Pancreas (tissue), 10 donors: ENCODE measurements around the gene PLAU. TPM values are rescaled to one million over a fixed set of nuclear protein-coding genes. Genes with fewer than 3 reads are reported as not detected.

ENCODE experiments used
- ATAC-seq, 4 donors: fragments of 200-7000 bp; cut with Tn5 transposase; one replicate each; pipeline versions ENCODE4 v1.8.0 to v1.9.1; 2020; ENCODE audit warnings: mild to moderate bottlenecking in 4 of 4, moderate library complexity in 4 of 4
- DNase-seq, 6 donors: peaks; one replicate each; pipeline ENCODE4 v3.0.0-alpha.2; 2020
- FAIRE-seq: peaks from 2 replicates; lab custom pipeline; 2012; peaks lifted over from hg19 to GRCh38; lab: Jason Lieb, UNC
- H3K27ac ChIP-seq, 4 donors: fragments of 200-600 bp; sonication (generic); 1 replicate in 3 of 4; 2 replicates in 1 of 4; pipeline versions ENCODE4 v1.5.0 to v1.8.0; 2020
- H3K27me3 ChIP-seq, 4 donors: fragments of 200-600 bp; one replicate each; pipeline ENCODE4 v1.8.0; 2021
- H3K36me3 ChIP-seq, 3 donors: fragments of 200-600 bp; sonication (generic) in 1 of 3; one replicate each; pipeline versions ENCODE4 v1.5.0 to v1.8.0; 2020 to 2021
- H3K4me1 ChIP-seq, 3 donors: fragments of 200-600 bp; one replicate each; pipeline ENCODE4 v1.8.0; 2021
- H3K4me3 ChIP-seq, 4 donors: fragments of 200-600 bp; sonication (generic) in 2 of 4; one replicate each; pipeline versions ENCODE4 v1.5.0 to v1.8.0; 2020 to 2021
- H3K9me3 ChIP-seq, 4 donors: fragments of 200-600 bp; one replicate each; pipeline ENCODE4 v1.8.0; 2021
- WGBS, 2 donors: extraction: QIAGEN DNeasy Blood & Tissue Kit; methylation state at CpG; one replicate each; pipeline ENCODE4 v1.1.7; 2013; 5-methylcytosine and 5-hydroxymethylcytosine counted together
- intact Hi-C, 3 donors: fragments of 100-400 bp; cut with DNase I; formaldehyde crosslinking; loops; one replicate each; pipeline versions ENCODE4 v1.11.1 to v1.14.2; 2022
- polyA plus RNA-seq, 2 donors: library from polyadenylated mRNA; stranded (reverse); fragments of 200-250 nt; gene quantifications; one replicate each; pipeline ENCODE4 v1.2.3, GENCODE V29; 2013
- total RNA-seq, 6 donors: library from RNA; stranded (reverse); fragmentation: NEBNext Ultra II Directional in 4 of 6; extraction: Animal tissue kit (Norgen Biotek cat#: 25700) in 4 of 6; gene quantifications; one replicate each; pipeline versions ENCODE4 v1.2.1 to v1.2.4, GENCODE V29; 2021 to 2023
- TF ChIP-seq, protein P1 (sequence below), 4 donors: fragments of 200-600 bp; sonication (generic) in 3 of 4; IDR thresholded peaks; one replicate each; pipeline versions ENCODE4 v1.5.0 to v1.8.0; 2021; ENCODE audit warnings: antibody characterized with exemption in 4 of 4
- donor health status: healthy with polysubstance abuse.
- donor health status: DM: no; HTN: no; CAD: no; lungs with moderate emphysema.
- donor health status: DM: no; HTN: no; CAD: no.
- donor health status: control.
- donor health status: control.
- donor health status: Bipolar disorder and iron deficiency.
- donor health status: DM: yes; HTN: yes; CAD: no.
- donor health status: DM: no; HTN: no; CAD: no.
- donor health status: DM: no; HTN: no; CAD: no.
- donor health status: DM: yes; HTN: yes; CAD: no.

The PLAU gene
- total and polyA plus RNA-seq, 8 donors = 1.5 to 16.3 (median 3.6) TPM

DNA sequence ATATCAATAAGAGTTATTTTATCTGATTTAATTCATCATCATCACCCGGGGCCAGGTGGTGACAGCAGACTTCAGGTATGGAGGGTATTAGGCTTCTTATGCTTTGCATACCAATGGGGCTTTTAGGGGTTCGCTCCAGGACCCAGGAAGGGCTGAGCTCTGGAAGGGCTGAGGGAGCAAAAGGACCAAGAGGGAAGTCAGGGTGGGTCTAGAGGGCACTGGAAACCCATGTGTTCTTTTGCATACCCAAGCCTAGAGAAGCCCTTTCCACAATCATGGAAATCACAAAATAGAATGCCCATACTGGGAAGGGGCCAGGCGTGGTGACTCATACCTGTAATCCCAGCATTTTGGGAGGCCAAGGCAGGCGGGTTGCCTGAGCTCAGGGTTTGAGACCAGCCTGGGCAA is 56.1 kb downstream of the PLAU start:
- no peak for FAIRE-seq
- Histone ChIP-seq H3K27ac (peak overlapping the region in 1 of 4 donors; percentile 54), H3K4me1 (no peaks in the 10 kb centered on the region), H3K27me3 (no peaks in the 10 kb centered on the region), H3K4me3 (no peak overlapping the region), H3K9me3 (no peaks in the 10 kb centered on the region), H3K36me3 (no peaks in the 10 kb centered on the region)
- no peak for DNase-seq
- intact Hi-C loops = no loop called here
- TF ChIP-seq, protein P1, sequence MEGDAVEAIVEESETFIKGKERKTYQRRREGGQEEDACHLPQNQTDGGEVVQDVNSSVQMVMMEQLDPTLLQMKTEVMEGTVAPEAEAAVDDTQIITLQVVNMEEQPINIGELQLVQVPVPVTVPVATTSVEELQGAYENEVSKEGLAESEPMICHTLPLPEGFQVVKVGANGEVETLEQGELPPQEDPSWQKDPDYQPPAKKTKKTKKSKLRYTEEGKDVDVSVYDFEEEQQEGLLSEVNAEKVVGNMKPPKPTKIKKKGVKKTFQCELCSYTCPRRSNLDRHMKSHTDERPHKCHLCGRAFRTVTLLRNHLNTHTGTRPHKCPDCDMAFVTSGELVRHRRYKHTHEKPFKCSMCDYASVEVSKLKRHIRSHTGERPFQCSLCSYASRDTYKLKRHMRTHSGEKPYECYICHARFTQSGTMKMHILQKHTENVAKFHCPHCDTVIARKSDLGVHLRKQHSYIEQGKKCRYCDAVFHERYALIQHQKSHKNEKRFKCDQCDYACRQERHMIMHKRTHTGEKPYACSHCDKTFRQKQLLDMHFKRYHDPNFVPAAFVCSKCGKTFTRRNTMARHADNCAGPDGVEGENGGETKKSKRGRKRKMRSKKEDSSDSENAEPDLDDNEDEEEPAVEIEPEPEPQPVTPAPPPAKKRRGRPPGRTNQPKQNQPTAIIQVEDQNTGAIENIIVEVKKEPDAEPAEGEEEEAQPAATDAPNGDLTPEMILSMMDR (IDR thresholded peaks at IDR 0.05) = no peak
- ATAC-seq = no peak
- WGBS, 2 donors = 86 to 95% methylated on average over 4 of the region's 4 CpGs

Other genes starting within 250 kb of the PLAU start
- gene AGAP5, start 213.0 kb upstream of the PLAU start, total RNA-seq = 1 to 10 TPM; 4.3 to 8.7 (median 7.0) TPM
- gene AGAP5, start 213.0 kb upstream of the PLAU start, polyA plus RNA-seq = 10 to 100 TPM; 11.8 to 18.4 TPM
- gene SEC24C, start 166.8 kb upstream of the PLAU start, total RNA-seq = 10 to 100 TPM; 23.3 to 42.5 (median 30.2) TPM
- 10 to 100 TPM; 33.1 to 36.2 TPM for gene SEC24C, start 166.8 kb upstream of the PLAU start, polyA plus RNA-seq
- gene CHCHD1, start 129.1 kb upstream of the PLAU start, total RNA-seq = 1 to 10 TPM; 4.4 to 9.6 (median 7.3) TPM
- 10 to 100 TPM; 26.3 to 31.7 TPM for gene CHCHD1, start 129.1 kb upstream of the PLAU start, polyA plus RNA-seq
- gene ZSWIM8, start 125.5 kb upstream of the PLAU start, total RNA-seq = 10 to 100 TPM; 20.7 to 73.3 (median 38.0) TPM
- gene ZSWIM8, start 125.5 kb upstream of the PLAU start, polyA plus RNA-seq = 100 to 1,000 TPM; 160 to 187 TPM
- 10 to 100 TPM in 3 of 6 donors, 1 to 10 TPM in 3; 7.8 to 20.5 (median 10.2) TPM for gene NDST2, start 99.5 kb upstream of the PLAU start, total RNA-seq
- gene NDST2, start 99.5 kb upstream of the PLAU start, polyA plus RNA-seq = 10 to 100 TPM; 12.6 to 17.7 TPM
- 10 to 100 TPM in 1 of 6 donors, 1 to 10 TPM in 5; 5.3 to 10.5 (median 7.6) TPM for gene CAMK2G, start 36.6 kb upstream of the PLAU start, total RNA-seq
- 10 to 100 TPM in 1 of 2 donors, 1 to 10 TPM in 1; 9.0 to 18.4 TPM for gene CAMK2G, start 36.6 kb upstream of the PLAU start, polyA plus RNA-seq
- 10 to 100 TPM; 24.9 to 51.7 (median 32.1) TPM for gene VCL, start 87.0 kb downstream of the PLAU start, total RNA-seq
- 10 to 100 TPM in 1 of 2 donors, 1 to 10 TPM in 1; 8.6 to 13.3 TPM for gene VCL, start 87.0 kb downstream of the PLAU start, polyA plus RNA-seq
- 10 to 100 TPM; 10.3 to 21.2 (median 14.1) TPM for gene AP3M1, start 239.7 kb downstream of the PLAU start, total RNA-seq
- gene AP3M1, start 239.7 kb downstream of the PLAU start, polyA plus RNA-seq = 1 to 10 TPM; 5.1 to 8.7 TPM
- 10 to 100 TPM; 10.7 to 17.3 (median 15.2) TPM for gene ADK, start 240.1 kb downstream of the PLAU start, total RNA-seq
- gene ADK, start 240.1 kb downstream of the PLAU start, polyA plus RNA-seq = 10 to 100 TPM in 1 of 2 donors, 1 to 10 TPM in 1; 6.5 to 11.6 TPM